Trophoblast cell (in vitro differentiated cells and primary cell): ENCODE measurements around the gene SCYGR3.

ENCODE experiments used
- DNase-seq, 2 donors: peaks; one replicate each; pipeline ENCODE4 v3.0.0-alpha.2; 2016
- H2AFZ ChIP-seq: 2 replicates; pipeline ENCODE4 v1.6.1; 2013; ENCODE audit warnings: low read length, moderate library complexity, mild to moderate bottlenecking; ENCODE audit not compliant: insufficient read depth, poor library complexity
- H2AK5ac ChIP-seq: 2 replicates; pipeline ENCODE4 v1.6.1; 2013; ENCODE audit warnings: mild to moderate bottlenecking, low read length
- H2BK120ac ChIP-seq: 2 replicates; pipeline ENCODE4 v1.6.1; 2013; ENCODE audit warnings: low read length, mild to moderate bottlenecking, moderate library complexity; ENCODE audit not compliant: insufficient read depth, poor library complexity
- H2BK12ac ChIP-seq: 2 replicates; pipeline ENCODE4 v1.6.1; 2013; ENCODE audit warnings: mild to moderate bottlenecking, low read length, moderate library complexity
- H2BK5ac ChIP-seq: 2 replicates; pipeline ENCODE4 v1.6.1; 2013; ENCODE audit warnings: low read length, low read depth, moderate library complexity, mild to moderate bottlenecking; ENCODE audit not compliant: poor library complexity
- H3K14ac ChIP-seq: 2 replicates; pipeline ENCODE4 v1.6.1; 2013; ENCODE audit warnings: mild to moderate bottlenecking, low read length
- H3K18ac ChIP-seq: 2 replicates; pipeline ENCODE4 v1.6.1; 2013; ENCODE audit warnings: mild to moderate bottlenecking, low read length
- H3K23ac ChIP-seq: 2 replicates; pipeline ENCODE4 v1.6.1; 2013; ENCODE audit warnings: low read length
- H3K27ac ChIP-seq: 2 replicates; pipeline ENCODE4 v1.5.1; 2013; ENCODE audit warnings: low read depth, mild to moderate bottlenecking, inconsistent platforms, low read length, moderate library complexity
- H3K27me3 ChIP-seq: 2 replicates; pipeline ENCODE4 v1.6.1; 2013; ENCODE audit warnings: inconsistent platforms, mild to moderate bottlenecking, low read length, moderate library complexity; ENCODE audit not compliant: insufficient read depth
- H3K36me3 ChIP-seq, 2 experiments: 1 replicate in 1 of 2; 2 replicates in 1 of 2; pipeline ENCODE4 v1.6.1; 2013; ENCODE audit warnings: low read length in 2 of 2, mild to moderate bottlenecking in 2 of 2, moderate library complexity in 1 of 2; ENCODE audit not compliant: insufficient read depth in 2 of 2, control insufficient read depth in 1 of 2
- H3K4ac ChIP-seq: 2 replicates; pipeline ENCODE4 v1.6.1; 2013; ENCODE audit warnings: low read depth, mild to moderate bottlenecking, low read length, moderate library complexity
- H3K4me1 ChIP-seq, 2 experiments: 1 replicate in 1 of 2; 2 replicates in 1 of 2; pipeline ENCODE4 v1.6.1; 2013; ENCODE audit warnings: low read length in 2 of 2, mild to moderate bottlenecking in 2 of 2, moderate library complexity in 1 of 2; ENCODE audit not compliant: insufficient read depth in 2 of 2, control insufficient read depth in 1 of 2
- H3K4me2 ChIP-seq: 2 replicates; pipeline ENCODE4 v1.6.1; 2013; ENCODE audit warnings: inconsistent platforms, mild to moderate bottlenecking, low read length, moderate library complexity
- H3K4me3 ChIP-seq: 2 replicates; pipeline ENCODE4 v1.5.1; 2013; ENCODE audit warnings: mild to moderate bottlenecking, low read depth, low read length, inconsistent platforms
- H3K79me1 ChIP-seq: one replicate; pipeline ENCODE4 v1.6.1; 2013; ENCODE audit warnings: low read length
- H3K79me2 ChIP-seq: 2 replicates; pipeline ENCODE4 v1.6.1; 2013; ENCODE audit warnings: low read length, mild to moderate bottlenecking; ENCODE audit not compliant: control insufficient read depth, insufficient read depth, poor library complexity
- H3K9ac ChIP-seq: 2 replicates; pipeline ENCODE4 v1.6.1; 2013; ENCODE audit warnings: mild to moderate bottlenecking, low read length
- H3K9me3 ChIP-seq: 2 replicates; pipeline ENCODE4 v1.6.1; 2013; ENCODE audit warnings: low read depth, mild to moderate bottlenecking, control low read depth, inconsistent platforms, low read length; ENCODE audit not compliant: insufficient read depth
- H4K12ac ChIP-seq: 2 replicates; pipeline ENCODE4 v1.6.1; 2013; ENCODE audit warnings: low read depth, mild to moderate bottlenecking, low read length, moderate library complexity
- H4K8ac ChIP-seq: 2 replicates; pipeline ENCODE4 v1.6.1; 2013; ENCODE audit warnings: low read depth, mild to moderate bottlenecking, low read length, moderate library complexity
- H4K91ac ChIP-seq: one replicate; pipeline ENCODE4 v1.6.1; 2013; ENCODE audit warnings: low read depth, mild to moderate bottlenecking, low read length, moderate library complexity
- WGBS: extraction: QIAGEN DNeasy Blood & Tissue Kit; methylation state at CpG from one replicate; pipeline ENCODE4 v1.1.7; 2013; ENCODE audit warnings: missing lambda C conversion rate; ENCODE audit not compliant: insufficient read length, insufficient coverage; ENCODE audit errors: extremely low coverage; 5-methylcytosine and 5-hydroxymethylcytosine counted together

The SCYGR3 gene

DNA sequence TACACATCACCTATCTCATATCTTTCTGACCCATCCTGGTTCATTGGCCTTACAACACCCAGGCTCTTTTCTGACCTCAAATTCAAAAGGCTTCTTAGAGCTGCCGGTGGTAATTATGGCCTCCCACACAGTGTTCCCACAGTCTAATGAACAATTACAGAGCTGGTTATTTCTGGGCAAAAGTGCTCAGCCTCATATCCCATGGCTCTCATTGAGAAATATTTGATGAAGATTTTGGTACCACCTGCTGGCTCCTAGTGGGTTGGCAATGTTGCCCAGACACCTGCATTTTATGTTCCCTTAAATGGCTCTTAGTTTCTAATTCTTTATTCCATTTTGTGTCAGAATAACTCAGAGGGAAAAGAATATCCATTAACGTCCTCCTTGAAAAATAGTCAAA lies 36.0 kb downstream of the SCYGR3 start:
- Histone ChIP-seq H2BK12ac (no peak overlapping the region), H3K9me3 (no peaks in the 10 kb centered on the region), H3K27me3 (no peaks in the 10 kb centered on the region), H4K8ac (no peak overlapping the region), H3K36me3 (no peaks in the 10 kb centered on the region), H3K79me1 (no peaks in the 10 kb centered on the region), H2AK5ac (no peak overlapping the region), H2BK120ac (no peak overlapping the region), H4K91ac (no peak overlapping the region), H2BK5ac (no peak overlapping the region), H3K79me2 (no peaks in the 10 kb centered on the region), H3K23ac (no peak overlapping the region), H3K4me2 (no peak overlapping the region), H3K9ac (no peak overlapping the region), H4K12ac (no peak overlapping the region), H3K18ac (no peak overlapping the region), H3K14ac (no peak overlapping the region), H3K4me1 (no peaks in the 10 kb centered on the region), H2AFZ (no peak overlapping the region), H3K4ac (no peak overlapping the region), H3K4me3 (no peak overlapping the region), H3K27ac (no peak overlapping the region)
- DNase-seq: no peak
- no CpG with 5 or more reads among the region's 2 CpGs for WGBS

DNA sequence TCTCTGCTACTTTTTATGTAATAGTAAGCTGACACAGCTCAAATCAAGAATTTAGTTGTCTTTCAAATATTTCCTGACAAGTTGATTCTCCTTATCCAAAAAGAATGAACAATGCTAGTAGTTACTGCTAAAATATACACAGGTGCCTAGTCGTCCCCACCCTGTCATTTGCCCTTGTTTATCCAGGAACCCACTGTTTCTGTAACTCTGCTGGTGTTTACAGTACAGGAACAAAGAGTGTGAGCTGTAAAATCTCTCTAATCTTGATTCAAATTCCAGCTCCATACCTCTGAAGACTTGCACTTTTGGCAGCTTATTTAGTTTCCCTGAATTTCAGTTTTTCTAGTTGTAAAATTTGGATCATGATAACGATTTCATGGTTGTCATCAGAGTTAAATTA lies 37.1 kb downstream of the SCYGR3 start:
- Histone ChIP-seq H2BK12ac (no peak overlapping the region), H3K27ac (no peak overlapping the region), H3K4ac (no peak overlapping the region), H2AK5ac (no peak overlapping the region), H4K8ac (no peak overlapping the region), H3K36me3 (no peaks in the 10 kb centered on the region), H3K18ac (no peak overlapping the region), H2AFZ (no peak overlapping the region), H3K4me1 (no peaks in the 10 kb centered on the region), H3K4me3 (no peak overlapping the region), H3K79me1 (no peaks in the 10 kb centered on the region), H3K9me3 (no peaks in the 10 kb centered on the region), H2BK5ac (no peak overlapping the region), H3K4me2 (no peak overlapping the region), H3K23ac (no peak overlapping the region), H3K9ac (no peak overlapping the region), H2BK120ac (no peak overlapping the region), H3K79me2 (no peaks in the 10 kb centered on the region), H3K27me3 (no peaks in the 10 kb centered on the region), H4K12ac (no peak overlapping the region), H4K91ac (no peak overlapping the region), H3K14ac (no peak overlapping the region)
- WGBS: no CpG with 5 or more reads among the region's 2 CpGs
- DNase-seq: peak in 1 of 2 donors; percentile 20

DNA sequence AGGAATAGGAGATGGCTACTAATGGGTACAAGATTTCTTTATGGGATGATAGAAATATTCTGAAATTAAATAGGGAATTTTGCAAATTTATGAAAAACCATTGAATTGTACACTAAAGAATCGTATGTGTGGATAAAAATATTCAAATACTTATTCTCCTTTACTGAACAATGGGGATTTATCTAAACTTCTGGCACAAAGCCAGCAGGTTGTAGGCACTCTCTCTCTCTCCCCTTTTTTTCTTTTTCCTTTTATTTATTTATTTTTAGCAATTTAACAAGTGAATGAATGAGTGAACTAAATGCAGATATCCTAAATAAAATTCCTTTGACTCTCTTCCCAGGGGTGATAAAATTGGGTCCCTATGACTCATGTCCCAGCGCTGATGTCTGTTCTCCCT lies 37.8 kb downstream of the SCYGR3 start:
- H3K4ac ChIP-seq: no peak overlapping the region
- H4K8ac ChIP-seq: no peak overlapping the region
- H3K23ac ChIP-seq: no peak overlapping the region
- H2BK5ac ChIP-seq: no peak overlapping the region
- no peak overlapping the region for H3K27ac ChIP-seq
- H2AK5ac ChIP-seq: no peak overlapping the region
- DNase-seq: no peak
- no peak overlapping the region for H2AFZ ChIP-seq
- no peaks in the 10 kb centered on the region for H3K79me1 ChIP-seq
- no peak overlapping the region for H3K18ac ChIP-seq
- no peaks in the 10 kb centered on the region for H3K27me3 ChIP-seq
- no CpG with 5 or more reads among the region's 2 CpGs for WGBS
- no peaks in the 10 kb centered on the region for H3K9me3 ChIP-seq
- no peak overlapping the region for H2BK12ac ChIP-seq
- no peak overlapping the region for H2BK120ac ChIP-seq
- no peaks in the 10 kb centered on the region for H3K4me1 ChIP-seq
- no peak overlapping the region for H3K4me2 ChIP-seq
- no peaks in the 10 kb centered on the region for H3K79me2 ChIP-seq
- H3K36me3 ChIP-seq: no peaks in the 10 kb centered on the region
- no peak overlapping the region for H4K91ac ChIP-seq
- H3K9ac ChIP-seq: no peak overlapping the region
- no peak overlapping the region for H4K12ac ChIP-seq
- no peak overlapping the region for H3K14ac ChIP-seq
- H3K4me3 ChIP-seq: no peak overlapping the region

DNA sequence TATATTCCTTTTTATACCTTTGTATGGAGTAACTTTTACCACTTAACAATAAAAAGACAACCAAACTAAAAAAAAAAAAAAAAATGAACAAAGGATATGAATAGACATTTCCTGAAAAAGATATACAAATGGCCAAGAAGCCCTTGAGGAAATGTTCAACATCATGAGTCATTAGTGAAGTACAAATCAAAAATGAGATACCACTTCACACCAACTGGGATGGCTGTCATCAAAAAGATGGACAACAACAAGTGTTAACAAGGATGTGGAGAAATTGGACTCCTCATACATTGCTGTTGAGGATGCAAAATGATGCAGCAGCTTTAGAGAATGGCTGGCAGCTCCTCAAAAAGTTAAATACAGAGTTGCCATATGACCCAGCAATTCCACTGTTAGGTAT lies 38.5 kb downstream of the SCYGR3 start:
- H3K4ac ChIP-seq: no peak overlapping the region
- H3K14ac ChIP-seq: no peak overlapping the region
- no peak overlapping the region for H4K8ac ChIP-seq
- H3K23ac ChIP-seq: no peak overlapping the region
- H3K18ac ChIP-seq: no peak overlapping the region
- no peak overlapping the region for H2BK5ac ChIP-seq
- no peak overlapping the region for H2BK12ac ChIP-seq
- H3K9me3 ChIP-seq: no peaks in the 10 kb centered on the region
- H3K27ac ChIP-seq: no peak overlapping the region
- H3K9ac ChIP-seq: no peak overlapping the region
- no peaks in the 10 kb centered on the region for H3K79me1 ChIP-seq
- H3K36me3 ChIP-seq: no peaks in the 10 kb centered on the region
- H4K91ac ChIP-seq: no peak overlapping the region
- no peaks in the 10 kb centered on the region for H3K27me3 ChIP-seq
- no peak overlapping the region for H2AK5ac ChIP-seq
- H3K79me2 ChIP-seq: no peaks in the 10 kb centered on the region
- no peak overlapping the region for H2AFZ ChIP-seq
- H3K4me3 ChIP-seq: no peak overlapping the region
- no peak overlapping the region for H2BK120ac ChIP-seq
- no peak overlapping the region for H4K12ac ChIP-seq
- no peak for DNase-seq
- no peaks in the 10 kb centered on the region for H3K4me1 ChIP-seq
- no peak overlapping the region for H3K4me2 ChIP-seq
